Measurements from ENCODE around the gene GPC6. TPM values are rescaled to one million over a fixed set of nuclear protein-coding genes. Genes with fewer than 3 reads are reported as not detected.

The GPC6 gene
- total RNA-seq, 4 donors from 2014 or later = 13.7 to 21.7 (median 16.5) TPM

GRCh38 chr13:94115054-94115453 is 888.4 kb downstream of the GPC6 start:
- H3K36me3 ChIP-seq = no peaks in the 10 kb centered on the region
- no peaks in the 10 kb centered on the region for H3K9me3 ChIP-seq
- H3K4me1 ChIP-seq = no peaks in the 10 kb centered on the region
- no peaks in the 10 kb centered on the region for H3K27me3 ChIP-seq
- no peak overlapping the region for H3K27ac ChIP-seq
- TF ChIP-seq POLR2A (IDR thresholded peaks at IDR 0.05) = no peak
- TF ChIP-seq POLR2AphosphoS5 (IDR thresholded peaks at IDR 0.05) = no peak
- TF ChIP-seq EP300 (IDR thresholded peaks at IDR 0.05) = no peak
- TF ChIP-seq CTCF (IDR thresholded peaks at IDR 0.05) = no peak
- 50 to 86% methylated on average over 1 of the region's 1 CpG for WGBS, 2 donors (ENCODE audit: low coverage in 1 of 2)
- no peak for ATAC-seq
- no peak overlapping the region for H3K4me3 ChIP-seq

DNA sequence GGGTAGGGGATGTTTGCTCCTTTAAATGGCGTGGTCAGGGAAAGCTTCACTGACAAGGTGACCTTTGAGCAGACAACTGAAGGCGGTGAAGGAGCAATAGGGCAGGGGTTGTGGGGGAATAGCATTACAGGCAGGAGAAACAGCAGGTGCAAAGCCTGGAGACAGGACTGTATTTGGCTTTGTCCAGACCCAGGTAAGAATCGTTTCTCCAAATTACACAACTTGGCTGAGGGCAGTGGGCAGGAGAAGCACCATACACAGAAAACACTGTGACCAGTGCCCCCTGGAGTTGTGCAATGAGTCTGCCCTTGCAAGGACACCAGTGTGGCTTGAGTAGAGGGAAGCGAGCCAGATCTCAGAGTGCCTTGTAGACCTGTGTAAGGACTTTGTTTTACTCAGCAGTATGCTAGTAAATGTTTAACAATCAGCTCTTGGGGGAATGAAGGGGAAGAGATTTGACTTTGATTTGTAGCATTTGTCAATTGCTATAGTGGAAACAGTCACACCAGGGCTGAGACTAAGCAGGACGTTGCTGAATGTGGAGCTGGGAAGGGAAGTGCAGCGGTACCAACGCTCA is 892.8 kb downstream of the GPC6 start:
- no peak overlapping the region for H3K27ac ChIP-seq
- H3K36me3 ChIP-seq = no peaks in the 10 kb centered on the region
- ATAC-seq = no peak
- H3K4me1 ChIP-seq = no peaks in the 10 kb centered on the region
- no peaks in the 10 kb centered on the region for H3K9me3 ChIP-seq
- TF ChIP-seq POLR2AphosphoS5 (IDR thresholded peaks at IDR 0.05) (no peak), EP300 (IDR thresholded peaks at IDR 0.05) (no peak), CTCF (IDR thresholded peaks at IDR 0.05) (no peak), POLR2A (IDR thresholded peaks at IDR 0.05) (no peak)
- H3K4me3 ChIP-seq = no peak overlapping the region
- 76 to 79% methylated on average over 3 to 7 of the region's 7 CpGs for WGBS, 2 donors (ENCODE audit: low coverage in 1 of 2)
- no peaks in the 10 kb centered on the region for H3K27me3 ChIP-seq

DNA sequence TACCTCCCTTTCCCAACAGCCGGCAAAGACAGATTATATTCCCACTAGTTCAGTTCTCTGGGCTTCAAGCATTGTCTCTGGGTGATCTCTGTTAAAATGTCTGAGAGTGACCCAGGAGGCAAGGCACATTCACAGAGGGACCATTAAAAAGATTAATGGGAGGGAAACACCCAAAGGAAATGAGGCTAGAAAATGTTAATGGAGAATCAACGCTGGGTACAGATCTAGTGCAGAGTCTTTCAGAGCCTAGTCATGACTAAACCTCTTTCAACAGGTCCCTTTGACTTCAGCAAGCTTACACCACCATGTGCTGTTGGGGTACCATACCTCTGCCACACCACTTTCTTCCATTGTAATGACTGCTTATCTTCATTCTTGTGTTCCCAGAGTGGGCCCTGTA is 894.3 kb downstream of the GPC6 start:
- no peak for ATAC-seq
- Histone ChIP-seq H3K27ac (no peak overlapping the region), H3K27me3 (no peaks in the 10 kb centered on the region), H3K36me3 (no peaks in the 10 kb centered on the region), H3K9me3 (no peaks in the 10 kb centered on the region), H3K4me1 (no peaks in the 10 kb centered on the region), H3K4me3 (no peak overlapping the region)
- no peak for TF ChIP-seq CTCF (IDR thresholded peaks at IDR 0.05)
- no peak for TF ChIP-seq EP300 (IDR thresholded peaks at IDR 0.05)
- TF ChIP-seq POLR2A (IDR thresholded peaks at IDR 0.05) = no peak
- no peak for TF ChIP-seq POLR2AphosphoS5 (IDR thresholded peaks at IDR 0.05)
- whole genome bisulfite sequencing, 2 donors (ENCODE audit: low coverage in 1 of 2) = 67 to 88% methylated on average over 2 of the region's 2 CpGs

GRCh38 chr13:94121686-94122085 is 895.1 kb downstream of the GPC6 start:
- TF ChIP-seq POLR2AphosphoS5 (IDR thresholded peaks at IDR 0.05) (no peak), POLR2A (IDR thresholded peaks at IDR 0.05) (no peak), EP300 (IDR thresholded peaks at IDR 0.05) (no peak), CTCF (IDR thresholded peaks at IDR 0.05) (no peak)
- no peaks in the 10 kb centered on the region for H3K4me1 ChIP-seq
- WGBS, 2 donors (ENCODE audit: low coverage in 1 of 2) = 44 to 100% methylated on average over 1 of the region's 1 CpG
- H3K27me3 ChIP-seq = no peaks in the 10 kb centered on the region
- no peaks in the 10 kb centered on the region for H3K36me3 ChIP-seq
- ATAC-seq = no peak
- H3K4me3 ChIP-seq = no peak overlapping the region
- no peak overlapping the region for H3K27ac ChIP-seq
- no peaks in the 10 kb centered on the region for H3K9me3 ChIP-seq

DNA sequence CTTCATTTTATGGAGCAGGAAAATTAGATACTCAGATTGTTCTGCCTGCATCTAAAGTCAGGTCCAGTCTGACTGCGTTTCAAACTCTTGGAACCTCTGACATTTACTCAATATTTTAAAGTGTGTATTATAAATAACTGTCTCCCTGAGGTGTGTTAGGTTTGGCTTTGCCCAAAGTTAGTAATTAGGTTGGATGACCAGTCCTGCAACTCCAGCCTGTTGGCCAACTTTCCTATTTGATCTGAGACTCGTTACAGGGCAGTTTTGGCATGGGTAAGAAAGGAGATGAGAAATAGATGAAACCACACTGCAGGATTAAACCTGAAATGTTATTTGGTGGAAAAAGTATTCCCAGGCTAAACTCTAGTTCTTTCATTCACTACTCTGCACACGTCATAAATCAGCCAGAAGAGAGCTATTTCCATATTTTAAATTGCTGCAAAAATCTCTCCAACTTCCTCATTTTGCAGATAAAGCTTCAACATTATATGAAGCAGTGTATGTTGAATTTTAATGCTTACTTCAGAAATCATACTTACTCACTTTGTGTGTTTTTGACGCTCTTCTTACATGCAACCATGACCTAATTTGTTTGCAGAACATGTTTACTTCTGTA is 895.8 kb downstream of the GPC6 start:
- Histone ChIP-seq H3K27ac (no peak overlapping the region), H3K36me3 (no peaks in the 10 kb centered on the region), H3K4me3 (no peak overlapping the region), H3K4me1 (no peaks in the 10 kb centered on the region), H3K9me3 (no peaks in the 10 kb centered on the region), H3K27me3 (no peaks in the 10 kb centered on the region)
- ATAC-seq = no peak
- WGBS, 2 donors (ENCODE audit: low coverage in 1 of 2) = 44 to 69% methylated on average over 4 of the region's 4 CpGs
- TF ChIP-seq POLR2AphosphoS5 (IDR thresholded peaks at IDR 0.05) (no peak), EP300 (IDR thresholded peaks at IDR 0.05) (no peak), POLR2A (IDR thresholded peaks at IDR 0.05) (no peak), CTCF (IDR thresholded peaks at IDR 0.05) (no peak)
